Measurements from ENCODE around the gene MARCOL. TPM values are rescaled to one million over a fixed set of nuclear protein-coding genes. Genes with fewer than 3 reads are reported as not detected.

The MARCOL gene
- total and polyA plus RNA-seq, 4 donors = not detected

DNA sequence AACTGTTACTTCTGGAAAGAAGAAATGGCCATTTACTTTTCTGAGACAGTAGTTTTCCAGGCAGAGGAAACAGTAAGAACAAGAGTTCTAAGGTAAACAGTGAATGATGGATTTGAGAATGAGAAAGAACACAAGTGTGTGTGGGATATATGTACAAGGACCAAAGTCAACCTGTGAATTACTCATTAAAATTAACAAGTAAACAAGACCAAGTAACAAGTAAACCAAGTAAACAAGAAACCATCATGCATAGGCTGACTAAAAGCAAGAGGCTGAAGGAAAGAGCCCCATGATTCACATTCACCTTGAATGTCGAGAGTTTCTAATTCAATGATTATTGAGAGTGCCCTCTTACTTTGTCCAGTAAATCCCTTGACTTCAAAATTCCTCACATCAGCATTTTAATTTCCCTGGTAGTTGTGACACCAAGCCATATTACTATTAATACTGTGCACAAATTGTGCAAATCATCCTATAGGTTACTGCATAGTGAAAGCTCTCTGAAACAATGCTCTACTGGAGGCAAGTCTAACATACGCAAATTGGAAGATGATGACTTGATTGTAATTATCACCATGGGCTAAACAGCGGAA lies 9.8 kb upstream of the MARCOL start:
- no peaks in the 10 kb centered on the region for H3K9me3 ChIP-seq (ENCODE audit: control insufficient read depth in 4 of 4, insufficient read depth in 3 of 4, low read length in 3 of 4)
- H3K27ac ChIP-seq (ENCODE audit: low read depth in 1 of 2, low read length in 1 of 2) = no peak overlapping the region
- no peaks in the 10 kb centered on the region for H3K36me3 ChIP-seq (ENCODE audit: control insufficient read depth in 4 of 4, insufficient read depth in 4 of 4, low read length in 4 of 4)
- H3K4me1 ChIP-seq (ENCODE audit: control insufficient read depth in 5 of 5, insufficient read depth in 5 of 5, low read length in 5 of 5) = no peaks in the 10 kb centered on the region
- H3K9ac ChIP-seq (ENCODE audit: insufficient read depth in 1 of 2, low read length in 2 of 2) = no peak overlapping the region
- WGBS, 2 donors = 94 to 95% methylated on average over 3 of the region's 3 CpGs
- DNase-seq (no peak), ATAC-seq (ENCODE audit: insufficient read depth, low FRiP score) (no peak)
- TF ChIP-seq CTCF (IDR thresholded peaks at IDR 0.05; ENCODE audit: control extremely low read depth, extremely low read depth) = no peak
- no peak overlapping the region for H3K4me3 ChIP-seq
- H3K27me3 ChIP-seq (ENCODE audit: control insufficient read depth in 3 of 3, insufficient read depth in 3 of 3, low read length in 2 of 3) = no peaks in the 10 kb centered on the region

- Histone ChIP-seq H3K27me3 (ENCODE audit: control insufficient read depth in 3 of 3, insufficient read depth in 3 of 3, low read length in 2 of 3) (no peaks in the 10 kb centered on the region), H3K9me3 (ENCODE audit: control insufficient read depth in 4 of 4, insufficient read depth in 3 of 4, low read length in 3 of 4) (no peaks in the 10 kb centered on the region), H3K9ac (ENCODE audit: insufficient read depth in 1 of 2, low read length in 2 of 2) (no peak overlapping the region), H3K4me1 (ENCODE audit: control insufficient read depth in 5 of 5, insufficient read depth in 5 of 5, low read length in 5 of 5) (no peaks in the 10 kb centered on the region), H3K36me3 (ENCODE audit: control insufficient read depth in 4 of 4, insufficient read depth in 4 of 4, low read length in 4 of 4) (no peaks in the 10 kb centered on the region), H3K27ac (ENCODE audit: low read depth in 1 of 2, low read length in 1 of 2) (no peak overlapping the region), H3K4me3 (no peak overlapping the region)
- ATAC-seq (ENCODE audit: insufficient read depth, low FRiP score) = no peak
- no peak for DNase-seq
- TF ChIP-seq CTCF (IDR thresholded peaks at IDR 0.05; ENCODE audit: control extremely low read depth, extremely low read depth) = no peak
Observed at GRCh38 chr5:148229840-148230239, 8.5 kb upstream of the MARCOL start.

DNA sequence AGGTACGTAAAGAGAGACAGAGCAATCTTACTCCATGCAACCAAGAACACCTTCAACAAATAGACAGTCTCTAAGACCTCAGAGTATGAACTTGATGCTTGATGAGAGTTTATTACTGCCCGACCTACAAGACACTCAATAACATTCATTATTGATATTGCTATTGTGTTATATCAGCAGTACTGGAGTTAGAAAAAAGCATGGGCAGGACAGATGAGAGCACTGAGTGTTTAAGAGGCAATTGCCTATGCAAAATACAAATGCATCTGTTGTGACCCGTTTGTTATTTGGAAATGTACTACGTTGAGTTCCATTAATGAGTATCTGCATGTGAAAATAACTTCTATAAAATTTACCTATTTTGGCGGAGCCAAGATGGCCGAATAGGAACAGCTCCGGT lies 8.1 kb upstream of the MARCOL start:
- TF ChIP-seq CTCF (IDR thresholded peaks at IDR 0.05; ENCODE audit: control extremely low read depth, extremely low read depth) = no peak
- Histone ChIP-seq H3K27me3 (ENCODE audit: control insufficient read depth in 3 of 3, insufficient read depth in 3 of 3, low read length in 2 of 3) (no peaks in the 10 kb centered on the region), H3K27ac (ENCODE audit: low read depth in 1 of 2, low read length in 1 of 2) (no peak overlapping the region), H3K9ac (ENCODE audit: insufficient read depth in 1 of 2, low read length in 2 of 2) (no peak overlapping the region), H3K4me1 (ENCODE audit: control insufficient read depth in 5 of 5, insufficient read depth in 5 of 5, low read length in 5 of 5) (no peaks in the 10 kb centered on the region), H3K4me3 (no peak overlapping the region), H3K9me3 (ENCODE audit: control insufficient read depth in 4 of 4, insufficient read depth in 3 of 4, low read length in 3 of 4) (no peaks in the 10 kb centered on the region), H3K36me3 (ENCODE audit: control insufficient read depth in 4 of 4, insufficient read depth in 4 of 4, low read length in 4 of 4) (no peaks in the 10 kb centered on the region)
- ATAC-seq (ENCODE audit: insufficient read depth, low FRiP score) = no peak
- no peak for DNase-seq
- 93 to 97% methylated on average over 7 of the region's 7 CpGs for WGBS, 2 donors

DNA sequence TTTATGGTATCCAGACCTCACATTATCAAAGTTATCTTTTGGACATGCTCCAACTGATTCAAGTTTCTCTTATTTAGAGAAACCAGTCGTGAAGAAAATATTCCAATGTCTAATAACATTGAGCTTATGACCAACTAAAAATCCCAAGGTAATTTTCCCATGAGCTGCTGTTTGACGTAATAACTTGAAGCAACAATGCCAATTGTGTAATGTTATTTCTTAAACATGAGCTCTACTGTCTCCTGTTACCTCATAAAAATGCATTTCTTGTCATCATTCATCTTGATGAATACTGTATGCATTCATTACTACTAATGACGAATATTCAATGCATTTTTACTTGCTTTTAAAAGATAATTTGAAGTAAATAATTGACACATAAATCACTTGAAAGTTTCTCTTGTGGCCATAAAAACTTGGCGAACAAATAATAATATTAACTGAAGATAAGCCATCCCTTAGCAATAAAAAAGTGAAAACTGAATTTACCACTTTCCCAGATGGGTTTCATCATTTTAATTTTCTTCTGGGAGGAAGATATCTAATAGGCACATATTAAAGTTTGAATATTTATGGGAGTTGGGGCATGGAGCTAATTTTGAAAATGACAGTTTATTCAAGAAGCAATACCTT lies 424 bp upstream of the MARCOL start:
- peaks cover 0 to 2% (median 1%) of the 10 kb centered on the region in 4 donors for H3K9me3 ChIP-seq (ENCODE audit: control insufficient read depth in 4 of 4, insufficient read depth in 3 of 4, low read length in 3 of 4)
- H3K4me3 ChIP-seq = no peak overlapping the region
- H3K4me1 ChIP-seq (ENCODE audit: control insufficient read depth in 5 of 5, insufficient read depth in 5 of 5, low read length in 5 of 5) = no peaks in the 10 kb centered on the region
- no peaks in the 10 kb centered on the region for H3K27me3 ChIP-seq (ENCODE audit: control insufficient read depth in 3 of 3, insufficient read depth in 3 of 3, low read length in 2 of 3)
- WGBS, 2 donors = 49 to 55% methylated on average over 4 of the region's 4 CpGs
- ATAC-seq (ENCODE audit: insufficient read depth, low FRiP score) = no peak
- no peak overlapping the region for H3K9ac ChIP-seq (ENCODE audit: insufficient read depth in 1 of 2, low read length in 2 of 2)
- DNase-seq = no peak
- no peaks in the 10 kb centered on the region for H3K36me3 ChIP-seq (ENCODE audit: control insufficient read depth in 4 of 4, insufficient read depth in 4 of 4, low read length in 4 of 4)
- TF ChIP-seq CTCF (IDR thresholded peaks at IDR 0.05; ENCODE audit: control extremely low read depth, extremely low read depth) = no peak
- H3K27ac ChIP-seq (ENCODE audit: low read depth in 1 of 2, low read length in 1 of 2) = no peak overlapping the region
